Measurements from ENCODE around the gene TEX12. TPM values are rescaled to one million over a fixed set of nuclear protein-coding genes. Genes with fewer than 3 reads are reported as not detected.
"Not testable (repeated sequence)": the region's sequence is repeated elsewhere in the genome, so short reads cannot be mapped to it uniquely, and the experiment has no call there.

TEX12 gene
- total RNA-seq, 3 donors from 2014 or later = 0.52 to 0.80 (median 0.60) TPM

- Histone ChIP-seq H3K4me3 (no peak overlapping the region), H3K36me3 (ENCODE audit: low read depth) (no peaks in the 10 kb centered on the region), H3K9me3 (no peaks in the 10 kb centered on the region), H3K4me1 (ENCODE audit: low read depth) (no peaks in the 10 kb centered on the region)
- no peak for TF ChIP-seq CTCF (IDR thresholded peaks at IDR 0.05)
- no peak for DNase-seq
- intact Hi-C loops (cut with DNase I, micrococcal nuclease) = no loop called here
- ATAC-seq = no peak
Measured at GRCh38 chr11:112182867-112183266, 15.7 kb downstream of the TEX12 start.

DNA sequence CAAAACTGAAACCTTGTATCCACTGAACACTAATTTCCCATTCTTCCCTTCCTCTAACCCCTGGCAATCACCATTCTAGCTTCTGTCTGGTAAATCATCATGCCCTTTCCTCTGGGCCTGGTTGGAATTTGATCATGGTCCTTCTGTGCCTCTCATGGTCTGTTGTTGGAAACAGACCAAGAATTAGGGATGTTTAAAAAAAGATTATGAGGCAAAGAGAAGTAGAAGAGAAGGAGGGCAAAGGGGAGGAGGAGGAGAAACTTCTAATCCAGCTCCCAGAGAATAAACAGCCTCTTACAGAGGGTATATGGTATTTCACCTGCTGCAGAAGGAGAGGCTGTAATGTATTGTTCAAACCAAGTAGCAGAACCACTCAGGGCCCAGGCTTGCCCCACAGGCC is 18.7 kb downstream of the TEX12 start:
- no peak for TF ChIP-seq CTCF (IDR thresholded peaks at IDR 0.05)
- intact Hi-C loops (cut with DNase I, micrococcal nuclease) = no loop called here
- Histone ChIP-seq H3K9me3 (no peaks in the 10 kb centered on the region), H3K4me1 (ENCODE audit: low read depth) (no peaks in the 10 kb centered on the region), H3K36me3 (ENCODE audit: low read depth) (no peaks in the 10 kb centered on the region), H3K4me3 (no peak overlapping the region)
- no peak for DNase-seq
- ATAC-seq = no peak

- DNase-seq (no peak), ATAC-seq (no peak)
- intact Hi-C loops (cut with DNase I, micrococcal nuclease) = no loop called here
- Histone ChIP-seq H3K4me1 (ENCODE audit: low read depth) (no peaks in the 10 kb centered on the region), H3K9me3 (no peaks in the 10 kb centered on the region), H3K36me3 (ENCODE audit: low read depth) (no peaks in the 10 kb centered on the region), H3K4me3 (no peak overlapping the region)
- no peak for TF ChIP-seq CTCF (IDR thresholded peaks at IDR 0.05)
Measured at GRCh38 chr11:112186304-112186703, 19.1 kb downstream of the TEX12 start.

GRCh38 chr11:112195113-112195512 is 27.9 kb downstream of the TEX12 start:
- intact Hi-C loops (cut with DNase I, micrococcal nuclease); DNase-seq: not testable (repeated sequence)

DNA sequence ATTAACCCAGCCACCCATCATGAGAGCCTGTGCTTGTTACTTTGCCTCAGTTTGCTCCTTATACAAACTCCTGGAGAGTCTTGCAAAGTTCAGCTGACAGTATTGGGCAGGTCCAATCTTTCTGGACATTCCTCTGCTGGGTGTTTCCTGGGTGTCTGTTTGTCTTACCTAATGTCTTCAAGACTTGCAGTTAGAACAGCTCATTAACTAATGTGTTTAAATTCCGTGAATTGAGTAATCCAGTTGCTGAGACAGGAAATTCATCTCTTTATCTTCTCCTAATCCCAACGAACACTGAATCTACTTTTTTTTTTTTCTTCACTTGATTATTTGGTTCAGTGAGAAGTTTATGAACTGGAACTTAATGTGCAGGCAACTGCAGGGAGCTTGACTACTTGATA is 28.8 kb downstream of the TEX12 start:
- no peak for TF ChIP-seq CTCF (IDR thresholded peaks at IDR 0.05)
- ATAC-seq = peak; percentile 19
- H3K4me1 ChIP-seq (ENCODE audit: low read depth) = no peaks in the 10 kb centered on the region
- no peaks in the 10 kb centered on the region for H3K36me3 ChIP-seq (ENCODE audit: low read depth)
- no peaks in the 10 kb centered on the region for H3K9me3 ChIP-seq
- DNase-seq = no peak
- intact Hi-C loops (cut with DNase I, micrococcal nuclease) = no loop called here
- H3K4me3 ChIP-seq = no peak overlapping the region

More at GRCh38 chr11:112195113-112195512, 27.9 kb downstream of the TEX12 start:
- not testable (repeated sequence) for H3K4me3 ChIP-seq; H3K9me3 ChIP-seq; ATAC-seq; H3K4me1 ChIP-seq (ENCODE audit: low read depth); H3K36me3 ChIP-seq (ENCODE audit: low read depth)

GRCh38 chr11:112196519-112197087 is 29.4 kb downstream of the TEX12 start:
- intact Hi-C loops (cut with DNase I, micrococcal nuclease) = no loop called here
- H3K4me1 ChIP-seq (ENCODE audit: low read depth) = no peaks in the 10 kb centered on the region
- no peak for DNase-seq
- no peak overlapping the region for H3K4me3 ChIP-seq
- no peaks in the 10 kb centered on the region for H3K36me3 ChIP-seq (ENCODE audit: low read depth)
- no peak for ATAC-seq
- no peak for TF ChIP-seq CTCF (IDR thresholded peaks at IDR 0.05)
- H3K9me3 ChIP-seq = no peaks in the 10 kb centered on the region

- ATAC-seq; intact Hi-C loops (cut with DNase I, micrococcal nuclease): not testable (repeated sequence)
Measured at GRCh38 chr11:112199101-112199500, 31.9 kb downstream of the TEX12 start.

More at GRCh38 chr11:112199101-112199500, 31.9 kb downstream of the TEX12 start:
- not testable (repeated sequence) for H3K4me1 ChIP-seq (ENCODE audit: low read depth); H3K36me3 ChIP-seq (ENCODE audit: low read depth); H3K4me3 ChIP-seq; DNase-seq; H3K9me3 ChIP-seq

Data from mucosa of descending colon (tissue), 3 donors.